ENCODE measurements around the gene CCRL2. TPM values are rescaled to one million over a fixed set of nuclear protein-coding genes. Genes with fewer than 3 reads are reported as not detected.

The CCRL2 gene
- total RNA-seq, 1 donor from 2014 or later, result not detected

DNA sequence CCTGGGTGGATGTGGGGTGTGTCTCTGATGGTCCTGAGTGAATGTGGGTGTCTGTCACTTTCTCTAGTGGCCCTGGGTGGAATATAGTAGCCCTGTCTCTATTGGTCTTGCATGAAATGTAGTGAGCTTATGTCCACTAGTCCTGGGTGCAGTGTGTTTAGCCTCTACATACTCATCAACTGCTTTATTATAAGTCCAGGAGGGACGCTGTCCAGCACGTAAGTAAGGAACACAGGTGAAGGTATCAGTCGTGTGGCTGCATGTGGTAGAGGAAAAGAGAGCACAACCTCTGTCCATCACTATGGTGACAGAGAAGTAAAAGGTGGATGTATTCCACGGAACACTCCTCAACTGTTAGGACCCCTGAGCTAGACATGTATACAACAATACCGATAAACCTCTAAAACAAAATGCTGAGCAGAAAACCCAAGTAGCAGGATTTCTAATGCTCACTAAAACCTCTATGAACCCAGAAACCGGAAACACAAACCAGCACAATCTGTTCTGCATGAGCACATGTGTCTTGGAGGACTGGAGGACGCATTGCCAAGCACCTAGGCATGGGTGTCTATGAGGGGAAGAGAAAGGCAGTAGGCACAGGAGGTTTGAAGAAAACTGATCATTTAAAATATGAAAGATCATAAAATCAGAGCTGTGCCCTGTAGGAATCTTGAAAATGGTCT, 46.6 kb downstream of the CCRL2 start:
- TF ChIP-seq, protein P1, sequence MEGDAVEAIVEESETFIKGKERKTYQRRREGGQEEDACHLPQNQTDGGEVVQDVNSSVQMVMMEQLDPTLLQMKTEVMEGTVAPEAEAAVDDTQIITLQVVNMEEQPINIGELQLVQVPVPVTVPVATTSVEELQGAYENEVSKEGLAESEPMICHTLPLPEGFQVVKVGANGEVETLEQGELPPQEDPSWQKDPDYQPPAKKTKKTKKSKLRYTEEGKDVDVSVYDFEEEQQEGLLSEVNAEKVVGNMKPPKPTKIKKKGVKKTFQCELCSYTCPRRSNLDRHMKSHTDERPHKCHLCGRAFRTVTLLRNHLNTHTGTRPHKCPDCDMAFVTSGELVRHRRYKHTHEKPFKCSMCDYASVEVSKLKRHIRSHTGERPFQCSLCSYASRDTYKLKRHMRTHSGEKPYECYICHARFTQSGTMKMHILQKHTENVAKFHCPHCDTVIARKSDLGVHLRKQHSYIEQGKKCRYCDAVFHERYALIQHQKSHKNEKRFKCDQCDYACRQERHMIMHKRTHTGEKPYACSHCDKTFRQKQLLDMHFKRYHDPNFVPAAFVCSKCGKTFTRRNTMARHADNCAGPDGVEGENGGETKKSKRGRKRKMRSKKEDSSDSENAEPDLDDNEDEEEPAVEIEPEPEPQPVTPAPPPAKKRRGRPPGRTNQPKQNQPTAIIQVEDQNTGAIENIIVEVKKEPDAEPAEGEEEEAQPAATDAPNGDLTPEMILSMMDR (IDR thresholded peaks at IDR 0.05), result no peak
- H3K9me3 Mint-ChIP-seq (ENCODE audit: low read depth), result no peaks in the 10 kb centered on the region
- DNase-seq (ENCODE audit: low spot score), result no peak
- no peak overlapping the region for H3K4me3 Mint-ChIP-seq (ENCODE audit: unreplicated experiment)
- peaks cover 36% of the 10 kb centered on the region for H3K27me3 Mint-ChIP-seq (ENCODE audit: low read depth)
- no peaks in the 10 kb centered on the region for H3K36me3 Mint-ChIP-seq (ENCODE audit: low read depth)
- H3K4me1 Mint-ChIP-seq (ENCODE audit: low read depth), result no peaks in the 10 kb centered on the region
- H3K27ac Mint-ChIP-seq (ENCODE audit: unreplicated experiment), result no peak overlapping the region

DNA sequence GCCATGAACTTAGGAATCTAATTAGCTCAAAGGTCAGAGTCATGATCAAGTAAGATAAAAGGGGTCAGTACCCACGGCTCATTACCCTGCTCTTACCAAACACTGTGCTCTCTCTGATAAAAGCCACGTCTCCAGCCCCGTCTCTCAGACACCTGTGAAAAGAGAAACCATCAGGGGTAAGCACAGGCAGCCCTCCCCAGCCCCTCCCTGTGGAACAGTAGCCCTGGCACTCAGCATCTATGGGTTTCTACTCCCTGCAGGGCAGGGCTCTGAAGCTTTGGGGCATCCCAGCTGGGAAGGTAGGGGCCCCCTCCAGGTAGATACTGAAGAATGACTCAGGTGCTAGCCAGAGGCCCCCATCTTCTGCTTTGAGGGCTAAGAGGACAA, 47.1 kb downstream of the CCRL2 start:
- H3K4me3 Mint-ChIP-seq (ENCODE audit: unreplicated experiment), result no peak overlapping the region
- no peaks in the 10 kb centered on the region for H3K4me1 Mint-ChIP-seq (ENCODE audit: low read depth)
- TF ChIP-seq, protein P1 (IDR thresholded peaks at IDR 0.05), result no peak
- peaks cover 31% of the 10 kb centered on the region for H3K27me3 Mint-ChIP-seq (ENCODE audit: low read depth)
- H3K27ac Mint-ChIP-seq (ENCODE audit: unreplicated experiment), result no peak overlapping the region
- no peaks in the 10 kb centered on the region for H3K9me3 Mint-ChIP-seq (ENCODE audit: low read depth)
- no peaks in the 10 kb centered on the region for H3K36me3 Mint-ChIP-seq (ENCODE audit: low read depth)
- DNase-seq (ENCODE audit: low spot score), result no peak

DNA sequence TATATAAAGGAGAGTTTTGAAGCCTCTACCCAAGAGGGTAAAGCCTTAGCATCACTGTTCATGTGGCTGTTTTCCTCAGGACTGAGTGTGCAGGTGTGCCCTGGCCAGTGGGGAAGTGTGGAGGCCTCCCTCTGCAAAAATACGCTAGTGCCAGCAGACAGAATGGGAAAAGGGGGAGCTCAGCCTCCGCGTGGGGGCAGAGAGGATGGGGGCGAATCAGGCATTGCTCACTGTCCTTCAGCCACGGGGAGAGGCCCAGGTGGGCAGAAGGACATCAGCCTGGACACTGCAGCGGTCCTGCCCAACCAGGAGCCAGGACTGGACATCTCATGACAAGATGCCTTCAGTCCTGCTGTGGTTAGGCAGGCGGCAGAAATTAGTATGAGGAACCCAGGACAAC, 47.5 kb downstream of the CCRL2 start:
- Mint-ChIP-seq H3K27ac (ENCODE audit: unreplicated experiment) (no peak overlapping the region), H3K36me3 (ENCODE audit: low read depth) (no peaks in the 10 kb centered on the region), H3K4me3 (ENCODE audit: unreplicated experiment) (no peak overlapping the region), H3K27me3 (ENCODE audit: low read depth) (peaks cover 35% of the 10 kb centered on the region), H3K4me1 (ENCODE audit: low read depth) (no peaks in the 10 kb centered on the region), H3K9me3 (ENCODE audit: low read depth) (no peaks in the 10 kb centered on the region)
- no peak for DNase-seq (ENCODE audit: low spot score)
- TF ChIP-seq, protein P1 (IDR thresholded peaks at IDR 0.05), result no peak

DNA sequence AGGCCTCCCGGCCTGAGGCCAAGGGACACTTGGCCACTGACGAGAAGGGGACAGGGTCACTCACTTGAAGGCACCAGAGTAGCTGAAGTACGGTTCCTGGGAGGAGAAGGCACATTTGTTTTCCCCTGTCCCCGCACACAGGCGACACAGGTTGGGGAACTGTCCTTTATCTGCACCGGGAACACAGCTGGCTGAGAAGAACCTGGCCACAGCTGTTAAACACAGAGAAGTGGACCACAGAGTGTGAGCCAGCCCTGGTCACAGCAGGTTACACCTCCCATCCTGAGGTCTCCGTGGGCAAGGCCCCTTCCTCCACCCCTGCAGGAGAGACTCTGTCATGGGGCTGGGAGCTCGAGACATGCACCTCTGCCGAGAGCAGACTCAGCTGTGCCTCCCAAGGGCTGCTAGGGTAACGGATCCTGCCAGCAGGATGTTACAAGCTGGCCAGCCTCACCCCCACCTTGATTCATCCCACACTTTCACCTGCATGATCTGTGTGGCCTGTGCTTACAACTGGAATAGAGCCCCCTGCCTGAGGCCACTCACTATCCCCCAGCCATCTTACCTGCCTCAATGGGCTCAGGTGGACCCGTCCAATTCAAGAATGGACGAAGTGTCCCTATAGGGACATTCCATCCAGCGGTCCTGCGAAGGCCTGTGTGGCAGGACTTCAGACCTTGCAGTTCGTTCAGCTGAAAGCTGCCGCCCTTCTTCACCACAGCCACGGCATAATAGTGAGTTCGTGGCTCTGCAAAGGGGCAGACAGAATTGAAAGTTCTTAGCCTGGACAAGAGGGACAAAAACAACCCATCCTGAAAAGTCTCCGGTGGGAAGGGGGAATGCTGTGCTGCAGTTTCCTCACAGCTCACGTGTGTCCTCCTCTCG, 48.4 kb downstream of the CCRL2 start:
- Mint-ChIP-seq H3K4me3 (ENCODE audit: unreplicated experiment) (no peak overlapping the region), H3K27ac (ENCODE audit: unreplicated experiment) (no peak overlapping the region), H3K9me3 (ENCODE audit: low read depth) (peaks cover 3% of the 10 kb centered on the region), H3K27me3 (ENCODE audit: low read depth) (peaks cover 43% of the 10 kb centered on the region), H3K36me3 (ENCODE audit: low read depth) (no peaks in the 10 kb centered on the region), H3K4me1 (ENCODE audit: low read depth) (no peaks in the 10 kb centered on the region)
- TF ChIP-seq, protein P1 (IDR thresholded peaks at IDR 0.05), result no peak
- DNase-seq (ENCODE audit: low spot score), result no peak

DNA sequence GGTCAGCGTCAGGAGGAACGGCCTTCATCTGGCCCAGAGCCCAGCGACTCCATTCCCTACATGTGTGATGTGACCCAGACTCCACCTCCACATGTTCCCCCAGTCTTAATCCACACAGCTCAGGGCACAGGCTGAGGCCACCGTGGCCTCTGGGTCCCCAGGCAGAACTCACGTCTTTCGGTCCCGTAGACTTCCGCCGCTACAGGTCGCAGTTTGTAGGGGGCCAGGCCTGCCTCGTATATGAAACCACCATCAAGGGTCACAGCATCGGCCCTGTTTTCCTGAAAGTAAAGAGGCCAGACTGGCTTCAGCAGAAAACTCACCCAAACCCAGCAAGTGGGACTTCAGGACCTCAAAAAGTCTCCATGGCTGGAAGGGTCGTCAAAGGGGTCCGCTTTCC, 49.1 kb downstream of the CCRL2 start:
- Mint-ChIP-seq H3K4me3 (ENCODE audit: unreplicated experiment) (no peak overlapping the region), H3K27ac (ENCODE audit: unreplicated experiment) (no peak overlapping the region), H3K27me3 (ENCODE audit: low read depth) (peaks cover 42% of the 10 kb centered on the region), H3K36me3 (ENCODE audit: low read depth) (no peaks in the 10 kb centered on the region), H3K9me3 (ENCODE audit: low read depth) (peaks cover 9% of the 10 kb centered on the region), H3K4me1 (ENCODE audit: low read depth) (no peaks in the 10 kb centered on the region)
- TF ChIP-seq, protein P1 (IDR thresholded peaks at IDR 0.05), result no peak
- DNase-seq (ENCODE audit: low spot score), result no peak

Other genes starting within 250 kb of the CCRL2 start
- gene CCR1, start 198.9 kb upstream of the CCRL2 start, total RNA-seq, result not detected in 3 replicates
- not detected in 3 replicates for gene CCR3, start 164.8 kb upstream of the CCRL2 start, total RNA-seq
- not detected in 3 replicates for gene CCR2, start 53.1 kb upstream of the CCRL2 start, total RNA-seq
- not detected in 3 replicates for gene CCR5, start 36.3 kb upstream of the CCRL2 start, total RNA-seq
- gene LTF, start 57.6 kb downstream of the CCRL2 start, total RNA-seq, result not detected in 3 replicates
- gene RTP3, start 90.7 kb downstream of the CCRL2 start, total RNA-seq, result not detected in 3 replicates
- gene LRRC2, start 159.0 kb downstream of the CCRL2 start, total RNA-seq, result 0.46 to 2.2 TPM (median 1.9 TPM) in 3 replicates
- gene FAM240A, start 205.3 kb downstream of the CCRL2 start, total RNA-seq, result not detected in 3 replicates